NCI-H1694 treated with DMSO at 0.1 percent for 48 hours (cell line): Measurements from ENCODE around the gene ACTN4.

Experiments
- DNase-seq: peaks from one replicate; lab custom pipeline; 2025; lab: John Stamatoyannopoulos, UW

The ACTN4 gene

GRCh38 chr19:38661136-38661535 is 13.7 kb downstream of the ACTN4 start:
- DNase-seq = no peak

- DNase-seq = no peak
Measured at GRCh38 chr19:38661996-38662395, 14.5 kb downstream of the ACTN4 start.

GRCh38 chr19:38662537-38663155 is 15.2 kb downstream of the ACTN4 start:
- no peak for DNase-seq

GRCh38 chr19:38663156-38663651 is 15.8 kb downstream of the ACTN4 start:
- DNase-seq = no peak

- DNase-seq = no peak
Measured at GRCh38 chr19:38663957-38664502, 16.6 kb downstream of the ACTN4 start.

GRCh38 chr19:38664503-38665211 is 17.2 kb downstream of the ACTN4 start:
- DNase-seq = no peak

- no peak for DNase-seq
Measured at GRCh38 chr19:38665219-38665931, 17.9 kb downstream of the ACTN4 start.

GRCh38 chr19:38665950-38666662 is 18.7 kb downstream of the ACTN4 start:
- no peak for DNase-seq

- no peak for DNase-seq
Measured at GRCh38 chr19:38666663-38667511, 19.4 kb downstream of the ACTN4 start.

- DNase-seq = no peak
Measured at GRCh38 chr19:38667661-38668171, 20.3 kb downstream of the ACTN4 start.

- DNase-seq = no peak
Measured at GRCh38 chr19:38669552-38669951, 22.1 kb downstream of the ACTN4 start.

GRCh38 chr19:38670921-38671398 is 23.5 kb downstream of the ACTN4 start:
- DNase-seq = no peak

- DNase-seq = no peak
Measured at GRCh38 chr19:38671654-38672053, 24.2 kb downstream of the ACTN4 start.

GRCh38 chr19:38673030-38673429 is 25.6 kb downstream of the ACTN4 start:
- DNase-seq = no peak

- DNase-seq = no peak
Measured at GRCh38 chr19:38674388-38675171, 27.1 kb downstream of the ACTN4 start.

GRCh38 chr19:38675611-38676010 is 28.2 kb downstream of the ACTN4 start:
- DNase-seq = no peak

GRCh38 chr19:38676023-38676877 is 28.8 kb downstream of the ACTN4 start:
- DNase-seq = no peak

GRCh38 chr19:38676878-38677646 is 29.6 kb downstream of the ACTN4 start:
- DNase-seq = no peak
